ENCODE measurements around the gene VPS72.
"Not testable (repeated sequence)": the region's sequence is repeated elsewhere in the genome, so short reads cannot be mapped to it uniquely, and the experiment has no call there.

The VPS72 gene, protein sequence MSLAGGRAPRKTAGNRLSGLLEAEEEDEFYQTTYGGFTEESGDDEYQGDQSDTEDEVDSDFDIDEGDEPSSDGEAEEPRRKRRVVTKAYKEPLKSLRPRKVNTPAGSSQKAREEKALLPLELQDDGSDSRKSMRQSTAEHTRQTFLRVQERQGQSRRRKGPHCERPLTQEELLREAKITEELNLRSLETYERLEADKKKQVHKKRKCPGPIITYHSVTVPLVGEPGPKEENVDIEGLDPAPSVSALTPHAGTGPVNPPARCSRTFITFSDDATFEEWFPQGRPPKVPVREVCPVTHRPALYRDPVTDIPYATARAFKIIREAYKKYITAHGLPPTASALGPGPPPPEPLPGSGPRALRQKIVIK

DNA sequence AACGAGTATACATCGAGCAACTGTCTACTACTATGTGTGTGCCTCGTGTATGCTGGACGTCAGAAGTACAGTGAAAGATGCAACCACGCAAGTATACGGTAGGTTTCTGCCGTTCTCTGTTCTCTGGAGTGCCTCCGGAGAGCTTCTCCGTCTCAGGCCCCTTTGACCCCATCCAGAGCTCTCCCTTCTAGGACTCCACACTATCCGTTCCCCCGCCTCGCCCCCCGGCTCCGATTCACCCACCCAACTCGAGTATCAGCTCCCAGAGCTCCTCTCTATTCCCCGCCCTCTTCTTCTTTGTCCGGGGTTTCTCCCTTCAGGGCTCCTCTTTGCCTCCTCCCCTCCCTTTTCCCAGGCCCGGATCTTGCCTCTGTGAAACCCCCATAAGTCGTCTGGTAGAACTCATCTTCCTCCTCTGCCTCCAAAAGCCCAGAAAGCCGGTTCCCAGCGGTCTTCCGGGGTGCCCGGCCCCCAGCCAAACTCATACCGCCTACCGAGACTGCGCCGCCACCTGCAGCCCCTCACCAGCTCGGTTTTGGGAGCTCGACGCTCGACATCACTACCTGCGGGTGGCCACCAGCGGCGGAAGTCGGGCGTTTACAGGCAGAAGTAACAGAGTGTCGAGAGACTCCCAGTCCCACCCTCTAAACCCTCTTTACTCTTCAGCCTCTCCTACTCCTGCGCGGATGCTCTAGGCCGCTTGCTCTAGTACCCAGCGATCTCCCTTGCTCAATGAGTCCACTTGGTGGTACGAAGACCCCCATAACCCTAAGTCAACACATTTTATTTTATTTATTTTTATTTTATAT lies at the start of gene VPS72:
VPS72 (minus strand) TSS at position 561 of the 809 bp plus-strand sequence; CDS start at position 485, 76 bp downstream.
- Histone ChIP-seq H3K27ac (ENCODE audit: low read depth, low read length) (peak within 1 kb of the TSS; percentile 57), H2AFZ (ENCODE audit: low read length, unreplicated experiment) (peak within 1 kb of the TSS; percentile 45), H3K79me2 (ENCODE audit: control insufficient read depth, insufficient read depth, low read length, unreplicated experiment) (peaks cover 31% of the 10 kb centered on the region), H3K27me3 (ENCODE audit: insufficient read depth, low read length) (no peaks in the 10 kb centered on the region), H3K4me3 (ENCODE audit: low read depth, low read length) (peak within 1 kb of the TSS; percentile 96), H3K4me1 (ENCODE audit: control insufficient read depth, insufficient read depth, low read length, unreplicated experiment) (peaks cover 15% of the 10 kb centered on the region), H3K36me3 (ENCODE audit: insufficient read depth, low read length) (peaks cover 8% of the 10 kb centered on the region; the same call in 1 of the 2 replicates)

DNA sequence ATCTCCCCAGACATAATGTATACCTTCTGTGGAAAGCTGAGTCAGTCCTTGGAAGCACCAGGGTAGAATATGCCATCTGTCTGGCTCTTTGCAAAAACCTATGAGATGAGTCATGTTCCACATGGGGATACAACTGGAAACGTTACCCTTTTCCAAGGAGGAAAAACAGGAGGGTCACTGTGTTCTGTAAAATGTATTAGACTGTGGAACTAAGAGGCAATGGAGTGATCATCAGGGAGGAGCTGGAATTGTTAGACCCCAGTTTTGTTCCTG lies 48.4 kb upstream of the VPS72 start:
- H3K36me3 ChIP-seq (ENCODE audit: insufficient read depth, low read length), result peaks cover 64% of the 10 kb centered on the region
- H3K27me3 ChIP-seq (ENCODE audit: insufficient read depth, low read length), result no peaks in the 10 kb centered on the region

DNA sequence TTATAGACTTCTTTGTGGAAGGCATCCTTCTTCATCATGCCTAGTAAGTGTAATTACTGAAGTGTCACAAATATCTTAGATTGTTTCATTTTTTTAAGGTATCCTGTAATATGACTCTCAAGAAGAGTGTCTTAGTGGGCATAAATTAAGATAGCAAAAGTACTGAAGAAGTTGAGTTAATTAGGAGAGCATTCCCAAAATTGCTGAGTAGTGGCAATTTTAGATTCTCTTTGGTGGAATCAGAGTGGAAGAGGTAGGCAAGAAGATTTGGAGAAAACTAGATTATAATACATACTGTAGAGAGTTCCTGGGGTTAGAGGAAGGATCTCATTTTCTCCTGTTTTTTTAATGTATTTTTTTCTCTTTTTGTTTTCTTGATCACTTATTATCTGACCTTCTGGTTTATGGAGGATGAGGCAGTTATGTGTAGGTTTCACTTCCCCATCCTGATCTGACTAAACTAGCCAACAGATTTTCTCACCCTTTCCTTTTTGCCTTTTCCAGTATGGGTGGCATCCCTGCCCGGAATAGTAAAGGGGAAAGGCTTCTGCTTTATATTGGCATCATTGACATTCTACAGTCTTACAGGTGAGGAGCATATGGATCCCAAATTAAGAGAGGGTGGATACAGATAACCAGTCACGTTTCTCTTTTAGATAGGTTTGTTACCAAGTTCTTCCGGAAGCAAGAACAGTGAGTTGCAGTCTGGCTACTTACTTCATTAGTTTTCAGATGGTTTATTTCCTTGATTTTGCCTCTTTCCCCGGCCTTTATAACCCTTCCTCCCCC lies 47.9 kb upstream of the VPS72 start:
- H3K4me3 ChIP-seq (ENCODE audit: low read depth, low read length), result no peak overlapping the region
- H2AFZ ChIP-seq (ENCODE audit: low read length, unreplicated experiment), result no peak overlapping the region
- peaks cover 17% of the 10 kb centered on the region for H3K79me2 ChIP-seq (ENCODE audit: control insufficient read depth, insufficient read depth, low read length, unreplicated experiment)
- no peaks in the 10 kb centered on the region for H3K27me3 ChIP-seq (ENCODE audit: insufficient read depth, low read length)
- H3K27ac ChIP-seq (ENCODE audit: low read depth, low read length), result peak overlapping the region; percentile 68
- H3K4me1 ChIP-seq (ENCODE audit: control insufficient read depth, insufficient read depth, low read length, unreplicated experiment), result peaks cover 21% of the 10 kb centered on the region
- H3K36me3 ChIP-seq (ENCODE audit: insufficient read depth, low read length), result peaks cover 59% of the 10 kb centered on the region

More for the DNA sequence above, 48.4 kb upstream of the VPS72 start:
- H3K79me2 ChIP-seq (ENCODE audit: control insufficient read depth, insufficient read depth, low read length, unreplicated experiment), result peaks cover 17% of the 10 kb centered on the region
- H2AFZ ChIP-seq (ENCODE audit: low read length, unreplicated experiment), result no peak overlapping the region
- H3K27ac ChIP-seq (ENCODE audit: low read depth, low read length), result peak overlapping the region; percentile 68
- no peak overlapping the region for H3K4me3 ChIP-seq (ENCODE audit: low read depth, low read length)
- peaks cover 21% of the 10 kb centered on the region for H3K4me1 ChIP-seq (ENCODE audit: control insufficient read depth, insufficient read depth, low read length, unreplicated experiment)

DNA sequence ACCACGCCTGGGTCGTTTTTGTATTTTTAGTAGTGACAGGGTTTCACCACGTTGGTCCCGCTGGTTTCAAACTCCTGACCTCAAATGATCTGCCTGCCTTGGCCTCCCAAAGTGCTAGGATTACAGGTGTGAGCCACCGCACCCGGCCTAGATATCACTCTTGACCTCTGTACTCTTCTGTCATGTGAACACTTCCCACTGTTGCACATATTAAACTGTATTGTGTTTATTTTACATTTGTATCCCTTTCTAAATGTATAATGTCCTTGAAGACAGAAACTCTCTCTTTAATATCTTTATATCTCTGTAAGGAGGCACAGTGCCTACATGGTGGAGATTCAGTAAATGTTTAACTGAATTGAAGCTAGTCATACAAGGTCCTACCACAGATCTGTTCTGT lies 45.2 kb upstream of the VPS72 start:
- Histone ChIP-seq H3K27me3 (ENCODE audit: insufficient read depth, low read length) (no peaks in the 10 kb centered on the region), H3K36me3 (ENCODE audit: insufficient read depth, low read length) (peaks cover 65% of the 10 kb centered on the region), H2AFZ (ENCODE audit: low read length, unreplicated experiment) (no peak overlapping the region), H3K27ac (ENCODE audit: low read depth, low read length) (no peak overlapping the region), H3K79me2 (ENCODE audit: control insufficient read depth, insufficient read depth, low read length, unreplicated experiment) (peaks cover 19% of the 10 kb centered on the region), H3K4me1 (ENCODE audit: control insufficient read depth, insufficient read depth, low read length, unreplicated experiment) (peaks cover 21% of the 10 kb centered on the region), H3K4me3 (ENCODE audit: low read depth, low read length) (no peak overlapping the region)

DNA sequence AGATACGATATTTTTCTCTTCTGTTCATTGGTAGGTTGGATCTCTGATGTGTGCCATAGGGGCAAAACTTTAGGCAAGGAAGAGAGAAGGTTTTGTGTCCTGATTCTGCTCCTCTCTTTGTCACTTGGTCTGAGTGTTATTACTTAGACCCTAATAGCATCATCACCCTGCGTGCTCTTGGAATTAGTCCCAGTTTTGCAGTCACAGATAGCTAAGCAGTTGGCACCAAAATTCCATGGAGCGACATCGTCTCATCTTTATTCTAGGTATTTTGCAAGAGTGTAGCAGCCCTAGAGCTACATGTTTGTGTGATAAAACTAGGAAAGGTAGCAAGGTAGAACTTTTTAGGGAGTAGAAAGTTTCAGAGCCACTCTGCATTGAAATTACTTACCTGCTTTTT lies 32.1 kb upstream of the VPS72 start:
- H3K36me3 ChIP-seq (ENCODE audit: insufficient read depth, low read length), result peaks cover 14% of the 10 kb centered on the region
- H3K27me3 ChIP-seq (ENCODE audit: insufficient read depth, low read length), result no peaks in the 10 kb centered on the region
- H3K4me3 ChIP-seq (ENCODE audit: low read depth, low read length), result no peak overlapping the region
- peaks cover 77% of the 10 kb centered on the region for H3K79me2 ChIP-seq (ENCODE audit: control insufficient read depth, insufficient read depth, low read length, unreplicated experiment)
- peaks cover 21% of the 10 kb centered on the region for H3K4me1 ChIP-seq (ENCODE audit: control insufficient read depth, insufficient read depth, low read length, unreplicated experiment)
- no peak overlapping the region for H2AFZ ChIP-seq (ENCODE audit: low read length, unreplicated experiment)
- H3K27ac ChIP-seq (ENCODE audit: low read depth, low read length), result no peak overlapping the region

DNA sequence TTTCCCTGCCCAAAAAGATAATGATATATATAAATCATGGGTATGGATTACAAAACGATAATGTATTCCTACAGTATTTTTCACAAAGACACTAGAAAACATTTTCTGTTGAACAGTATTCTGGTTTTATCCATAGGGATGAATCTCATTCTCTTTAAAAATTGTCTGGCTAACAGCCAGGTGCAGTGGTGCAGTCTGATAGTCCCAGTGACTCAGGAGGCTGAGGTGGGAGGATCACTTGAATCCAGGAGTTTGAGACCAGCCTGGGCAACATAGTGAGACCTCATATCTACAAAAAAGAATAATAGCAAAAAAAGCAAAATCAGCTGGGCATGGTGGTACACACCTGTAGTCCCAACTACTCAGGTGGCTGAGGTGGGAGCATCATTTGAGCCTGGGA lies 31.6 kb upstream of the VPS72 start:
- Histone ChIP-seq H3K79me2 (ENCODE audit: control insufficient read depth, insufficient read depth, low read length, unreplicated experiment) (peaks cover 79% of the 10 kb centered on the region), H3K4me1 (ENCODE audit: control insufficient read depth, insufficient read depth, low read length, unreplicated experiment) (peaks cover 21% of the 10 kb centered on the region), H3K36me3 (ENCODE audit: insufficient read depth, low read length) (peaks cover 11% of the 10 kb centered on the region)

DNA sequence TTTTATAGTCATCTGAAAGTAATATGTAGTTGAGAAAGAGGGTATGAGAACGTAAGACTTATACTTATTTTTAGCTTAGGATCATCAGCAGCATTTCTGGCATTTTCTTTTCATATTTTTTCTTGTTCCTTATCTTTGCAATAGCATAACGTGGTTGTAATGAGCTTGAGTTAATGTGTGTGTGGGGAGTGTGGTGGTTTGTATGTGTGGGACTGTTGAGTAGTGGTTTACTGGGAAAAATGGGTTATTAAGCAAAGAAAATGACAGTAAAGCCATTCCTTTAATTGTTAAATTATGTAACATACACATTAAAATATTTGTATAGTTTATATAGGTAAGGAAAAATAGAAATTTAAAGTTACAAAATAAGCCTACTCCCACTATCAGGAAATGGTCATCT lies 23.6 kb upstream of the VPS72 start:
- no peak overlapping the region for H3K27ac ChIP-seq (ENCODE audit: low read depth, low read length)
- H3K4me1 ChIP-seq (ENCODE audit: control insufficient read depth, insufficient read depth, low read length, unreplicated experiment), result peaks cover 6% of the 10 kb centered on the region
- H3K36me3 ChIP-seq (ENCODE audit: insufficient read depth, low read length), result peaks cover 7% of the 10 kb centered on the region
- no peak overlapping the region for H2AFZ ChIP-seq (ENCODE audit: low read length, unreplicated experiment)
- H3K27me3 ChIP-seq (ENCODE audit: insufficient read depth, low read length), result no peaks in the 10 kb centered on the region
- peaks cover 91% of the 10 kb centered on the region for H3K79me2 ChIP-seq (ENCODE audit: control insufficient read depth, insufficient read depth, low read length, unreplicated experiment)
- no peak overlapping the region for H3K4me3 ChIP-seq (ENCODE audit: low read depth, low read length)

More for the DNA sequence above, 31.6 kb upstream of the VPS72 start:
- H3K27me3 ChIP-seq (ENCODE audit: insufficient read depth, low read length), result no peaks in the 10 kb centered on the region
- no peak overlapping the region for H3K4me3 ChIP-seq (ENCODE audit: low read depth, low read length)
- no peak overlapping the region for H2AFZ ChIP-seq (ENCODE audit: low read length, unreplicated experiment)
- H3K27ac ChIP-seq (ENCODE audit: low read depth, low read length), result no peak overlapping the region

DNA sequence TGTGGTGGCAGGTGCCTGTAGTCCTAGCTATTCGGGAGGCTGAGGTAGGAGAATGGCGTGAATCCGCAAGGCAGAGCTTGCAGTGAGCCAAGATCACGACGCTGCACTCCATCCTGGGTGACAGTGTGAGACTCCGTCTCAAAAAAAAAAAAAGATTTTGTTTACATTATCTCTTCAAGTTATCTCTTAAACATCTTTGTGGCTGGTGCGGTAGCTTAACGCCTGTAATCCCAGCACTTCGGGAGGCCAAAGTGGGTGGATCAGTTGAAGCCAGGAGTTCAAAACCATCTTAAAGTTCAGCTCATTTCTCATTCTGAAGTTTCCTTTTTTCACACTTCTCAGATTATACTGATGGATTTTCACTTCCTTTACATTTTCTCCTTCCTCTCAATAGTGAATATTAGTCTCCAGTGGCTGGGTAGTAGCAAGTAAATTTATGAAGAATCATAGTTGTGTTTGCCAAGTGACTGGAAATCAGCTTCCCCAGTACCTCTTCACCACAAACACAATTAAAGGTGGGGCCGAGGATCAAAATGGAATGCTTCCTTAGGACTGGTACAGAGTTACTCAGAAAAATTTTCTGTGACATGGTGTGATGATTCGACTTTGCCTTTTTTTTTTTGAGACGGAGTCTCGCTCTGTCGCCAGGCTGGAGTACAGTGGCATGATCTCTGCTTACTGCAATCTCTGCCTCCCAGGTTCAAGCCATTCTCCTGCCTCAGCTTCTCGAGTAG lies 22.1 kb upstream of the VPS72 start:
- H2AFZ ChIP-seq (ENCODE audit: low read length, unreplicated experiment), result no peak overlapping the region
- peaks cover 6% of the 10 kb centered on the region for H3K4me1 ChIP-seq (ENCODE audit: control insufficient read depth, insufficient read depth, low read length, unreplicated experiment)
- no peak overlapping the region for H3K27ac ChIP-seq (ENCODE audit: low read depth, low read length)
- no peaks in the 10 kb centered on the region for H3K27me3 ChIP-seq (ENCODE audit: insufficient read depth, low read length)
- peaks cover 7% of the 10 kb centered on the region for H3K36me3 ChIP-seq (ENCODE audit: insufficient read depth, low read length)
- H3K79me2 ChIP-seq (ENCODE audit: control insufficient read depth, insufficient read depth, low read length, unreplicated experiment), result peaks cover 91% of the 10 kb centered on the region
- H3K4me3 ChIP-seq (ENCODE audit: low read depth, low read length), result no peak overlapping the region

DNA sequence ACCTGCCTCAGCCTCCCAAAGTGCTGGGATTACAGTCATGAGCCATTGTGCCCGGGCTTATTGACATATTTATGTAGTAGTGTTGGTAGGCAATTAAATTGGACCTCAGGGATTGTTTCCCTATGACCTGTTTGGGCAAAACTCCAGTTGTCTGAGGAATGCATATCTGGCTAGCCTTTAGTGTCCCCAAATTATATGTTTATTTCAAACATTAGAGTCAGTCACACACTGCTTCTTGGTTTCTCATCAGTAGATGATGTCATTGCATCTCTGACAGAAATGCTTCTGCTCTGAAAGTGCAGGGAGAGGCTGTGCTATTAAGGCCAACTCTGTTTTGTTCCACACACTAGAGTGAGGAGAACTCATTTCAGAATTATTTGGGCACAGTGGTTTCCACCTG lies 20.8 kb upstream of the VPS72 start:
- Histone ChIP-seq H3K4me3 (ENCODE audit: low read depth, low read length) (no peak overlapping the region), H3K79me2 (ENCODE audit: control insufficient read depth, insufficient read depth, low read length, unreplicated experiment) (peaks cover 91% of the 10 kb centered on the region), H3K36me3 (ENCODE audit: insufficient read depth, low read length) (peaks cover 4% of the 10 kb centered on the region; the same call in 1 of the 2 replicates), H3K27ac (ENCODE audit: low read depth, low read length) (no peak overlapping the region), H2AFZ (ENCODE audit: low read length, unreplicated experiment) (no peak overlapping the region), H3K4me1 (ENCODE audit: control insufficient read depth, insufficient read depth, low read length, unreplicated experiment) (peaks cover 10% of the 10 kb centered on the region), H3K27me3 (ENCODE audit: insufficient read depth, low read length) (no peaks in the 10 kb centered on the region)

DNA sequence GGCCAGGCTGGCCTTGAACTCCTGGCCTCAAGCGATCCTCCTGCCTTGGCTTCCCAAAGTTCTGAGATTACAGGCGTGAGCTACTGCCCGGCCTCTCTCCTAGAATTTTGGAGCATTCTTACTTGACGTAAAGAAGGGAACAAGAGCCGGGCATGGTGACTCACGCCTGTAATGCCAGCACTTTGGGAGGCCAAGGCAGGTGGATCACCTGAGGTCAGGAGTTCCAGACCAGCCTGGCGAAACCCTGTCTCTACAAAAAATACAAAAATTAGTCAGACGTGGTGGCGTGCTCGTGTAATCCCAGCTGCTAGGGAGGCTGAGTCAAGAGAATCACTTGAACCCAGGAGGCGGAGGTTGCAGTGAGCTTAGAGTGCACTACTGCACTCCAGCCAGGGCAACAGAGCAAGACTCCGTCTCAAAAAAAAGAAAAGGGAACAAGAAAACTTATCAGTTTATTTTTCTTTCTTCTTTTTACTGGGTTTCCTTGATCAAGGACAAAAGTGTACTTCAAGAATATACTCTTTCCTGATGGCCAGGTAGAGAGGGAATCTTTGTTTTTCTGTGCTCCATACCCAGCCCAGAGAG lies 15.5 kb upstream of the VPS72 start:
- H3K36me3 ChIP-seq (ENCODE audit: insufficient read depth, low read length), result peaks cover 19% of the 10 kb centered on the region
- H3K4me3 ChIP-seq (ENCODE audit: low read depth, low read length); H3K27ac ChIP-seq (ENCODE audit: low read depth, low read length); H2AFZ ChIP-seq (ENCODE audit: low read length, unreplicated experiment); H3K27me3 ChIP-seq (ENCODE audit: insufficient read depth, low read length): not testable (repeated sequence)
- H3K79me2 ChIP-seq (ENCODE audit: control insufficient read depth, insufficient read depth, low read length, unreplicated experiment), result peaks cover 95% of the 10 kb centered on the region
- peaks cover 25% of the 10 kb centered on the region for H3K4me1 ChIP-seq (ENCODE audit: control insufficient read depth, insufficient read depth, low read length, unreplicated experiment)

Data from ACC112 (cell line).